HCT116 (cell line): Measurements from ENCODE around the gene VIT. TPM values are rescaled to one million over a fixed set of nuclear protein-coding genes. Genes with fewer than 3 reads are reported as not detected.

ENCODE experiments used
- ATAC-seq: fragments of 200-7000 bp; cut with Tn5 transposase; 2 replicates; pipeline ENCODE4 v1.9.1; 2020; ENCODE audit warnings: mild to moderate bottlenecking, moderate library complexity
- BruUV-seq: library from RNA; stranded (reverse); fragments of 400-500 nt; replicated peaks from 2 replicates; lab custom pipeline; 2021; lab: Mats Ljungman, UMichigan
- CTCF ChIA-PET: fragments of 300-600 bp; sonication (Branson Sonifier 250); formaldehyde crosslinking; loops from one replicate; lab custom pipeline; 2021; ENCODE audit warnings: antibody characterized with exemption; lab: Charles Lee
- POLR2A ChIA-PET: fragments of 300-600, 350-600 bp; sonication (Branson Sonifier 250); formaldehyde crosslinking; loops from one replicate; lab custom pipeline; 2021; ENCODE audit warnings: antibody characterized with exemption; lab: Charles Lee
- RAD21 ChIA-PET, 2 experiments: fragments of 300-600 bp; sonication (Branson Sonifier 250); formaldehyde crosslinking; loops; one replicate each; lab custom pipeline; 2023; ENCODE audit warnings: low total read pairs in 2 of 2; ENCODE audit not compliant: uncharacterized antibody in 2 of 2, unreplicated experiment in 2 of 2, low non-redundant PET in 1 of 2; lab: Charles Lee
- DNase-seq: peaks from one replicate; pipeline ENCODE4 v3.0.0-alpha.2; 2010; ENCODE audit warnings: low read depth, low spot score
- H2AFZ ChIP-seq: fragments of 200-600 bp; shearing (Covaris generic), sonication (generic); 2 replicates; pipeline ENCODE4 v1.6.1; 2017; ENCODE audit warnings: low read depth, mixed run types, mixed read lengths, antibody characterized with exemption, low read length; ENCODE audit not compliant: poor library complexity, severe bottlenecking
- H3K27ac ChIP-seq: 2 replicates; pipeline ENCODE4 v1.5.1; 2012; ENCODE audit warnings: low read depth, low read length
- H3K27me3 ChIP-seq: fragments of 200-600 bp; sonication (generic); 2 replicates; pipeline ENCODE4 v1.6.1; 2016; ENCODE audit warnings: mixed run types, low read length, mixed read lengths; ENCODE audit not compliant: insufficient read depth
- H3K36me3 ChIP-seq, 2 experiments: fragments of 200-500 bp in 1 of 2; fragments of 200-600 bp in 1 of 2; sonication (Bioruptor generic) in 1 of 2; sonication (generic) in 1 of 2; 2 replicates each; pipeline versions ENCODE4 v1.5.1 to v1.6.1; 2014 to 2016; ENCODE audit warnings: low read length in 2 of 2, inconsistent platforms in 1 of 2, mixed read lengths in 1 of 2, mixed run types in 1 of 2; ENCODE audit not compliant: insufficient read depth in 2 of 2, control insufficient read depth in 1 of 2
- H3K4me1 ChIP-seq, 2 experiments: fragments of 200-600 bp in 1 of 2; sonication (generic) in 1 of 2; 2 replicates each; pipeline versions ENCODE4 v1.5.1 to v1.6.1; 2012 to 2017; ENCODE audit warnings: low read length in 2 of 2, inconsistent platforms in 1 of 2, mild to moderate bottlenecking in 1 of 2, mixed read lengths in 1 of 2, mixed run types in 1 of 2, moderate library complexity in 1 of 2; ENCODE audit not compliant: insufficient read depth in 2 of 2, control insufficient read depth in 1 of 2
- H3K4me2 ChIP-seq: fragments of 200-600 bp; sonication (generic); 2 replicates; pipeline ENCODE4 v1.6.1; 2017; ENCODE audit warnings: mixed run types, low read length, mixed read lengths
- H3K4me3 ChIP-seq, 2 experiments: fragments of 200-600 bp in 1 of 2; sonication (generic) in 1 of 2; replicated peaks in 1 of 2; 2 replicates each; pipeline ENCODE4 v1.5.1; 2011 to 2016; ENCODE audit warnings: low read length in 2 of 2, control low read depth in 1 of 2, low read depth in 1 of 2, mild to moderate bottlenecking in 1 of 2, mixed read lengths in 1 of 2, mixed run types in 1 of 2
- H3K79me2 ChIP-seq: fragments of 200-600 bp; sonication (generic); 2 replicates; pipeline ENCODE4 v1.6.1; 2017; ENCODE audit warnings: mild to moderate bottlenecking, mixed run types, low read length, moderate library complexity, mixed read lengths; ENCODE audit not compliant: insufficient read depth
- H3K9ac ChIP-seq: fragments of 200-600 bp; sonication (generic); 2 replicates; pipeline ENCODE4 v1.6.1; 2016; ENCODE audit warnings: low read length, mixed read lengths
- H3K9me2 ChIP-seq: fragments of 200-600 bp; sonication (generic), shearing (Covaris generic); 2 replicates; pipeline ENCODE4 v1.6.1; 2017; ENCODE audit warnings: mixed run types, mild to moderate bottlenecking, moderate library complexity; ENCODE audit not compliant: insufficient read depth
- H3K9me3 ChIP-seq, 2 experiments: fragments of 200-500 bp in 1 of 2; fragments of 200-600 bp in 1 of 2; sonication (Bioruptor generic) in 1 of 2; sonication (generic) in 1 of 2; 2 replicates each; pipeline ENCODE4 v1.6.1; 2014 to 2017; ENCODE audit warnings: low read length in 2 of 2, mixed read lengths in 2 of 2, inconsistent platforms in 1 of 2, low read depth in 1 of 2, mild to moderate bottlenecking in 1 of 2, mixed run types in 1 of 2, moderate library complexity in 1 of 2; ENCODE audit not compliant: control insufficient read depth in 1 of 2, insufficient read depth in 1 of 2
- H4K20me1 ChIP-seq: fragments of 200-600 bp; sonication (generic), shearing (Covaris generic); 2 replicates; pipeline ENCODE4 v1.6.1; 2017; ENCODE audit warnings: mixed run types, mild to moderate bottlenecking, moderate library complexity; ENCODE audit not compliant: insufficient read depth
- ATF3 ChIP-seq: IDR thresholded peaks from 2 replicates; pipeline ENCODE4 v1.6.1; 2012
- CBX3 ChIP-seq: IDR thresholded peaks from 2 replicates; pipeline ENCODE4 v1.6.1; 2012; ENCODE audit warnings: low read depth
- CEBPB ChIP-seq: IDR thresholded peaks from 2 replicates; pipeline ENCODE4 v1.6.1; 2012; ENCODE audit warnings: low read depth
- ELF1 ChIP-seq: IDR thresholded peaks from 2 replicates; pipeline ENCODE4 v1.6.1; 2012; ENCODE audit warnings: low read depth, borderline replicate concordance
- EZH2 ChIP-seq: fragments of 200-600 bp; sonication (generic); IDR thresholded peaks from 2 replicates; pipeline ENCODE4 v1.6.1; 2017; ENCODE audit warnings: antibody characterized with exemption, mixed run types
- EZH2phosphoT487 ChIP-seq: fragments of 200-600 bp; IDR thresholded peaks from 2 replicates; pipeline ENCODE4 v1.6.1; 2018; ENCODE audit warnings: antibody characterized with exemption, borderline replicate concordance
- JUND ChIP-seq: IDR thresholded peaks from 2 replicates; pipeline ENCODE4 v1.6.1; 2012
- POLR2AphosphoS5 ChIP-seq: IDR thresholded peaks from 2 replicates; pipeline ENCODE4 v1.6.1; 2011; ENCODE audit warnings: mild to moderate bottlenecking, low read depth, low read length, moderate library complexity
- REST ChIP-seq: IDR thresholded peaks from 2 replicates; pipeline ENCODE4 v1.6.1; 2012; ENCODE audit warnings: low read depth
- SRF ChIP-seq: IDR thresholded peaks from 2 replicates; pipeline ENCODE4 v1.6.1; 2012; ENCODE audit warnings: low read depth
- TCF7L2 ChIP-seq: IDR thresholded peaks from 2 replicates; pipeline ENCODE4 v1.7.0; 2011; ENCODE audit warnings: borderline replicate concordance, inconsistent platforms; ENCODE audit not compliant: insufficient read depth, insufficient read length; ENCODE audit errors: extremely low read depth
- ZFX ChIP-seq: fragments of 450-650 bp; IDR thresholded peaks from 2 replicates; pipeline ENCODE4 v1.6.1; 2017
- intact Hi-C: fragments of 100-400 bp; cut with micrococcal nuclease; formaldehyde crosslinking; loops from 2 replicates; pipeline ENCODE4 v1.10.0; 2022
- total RNA-seq: library from RNA; stranded (reverse); gene quantifications from one replicate; pipeline ENCODE4 v1.2.1, GENCODE V29; 2021; ENCODE audit not compliant: unreplicated experiment
- TF ChIP-seq, protein P1 (sequence below): IDR thresholded peaks from 2 replicates; pipeline ENCODE4 v1.6.1; 2012

Gene VIT
- total RNA-seq, 1 experiment from 2014 or later: not detected

DNA sequence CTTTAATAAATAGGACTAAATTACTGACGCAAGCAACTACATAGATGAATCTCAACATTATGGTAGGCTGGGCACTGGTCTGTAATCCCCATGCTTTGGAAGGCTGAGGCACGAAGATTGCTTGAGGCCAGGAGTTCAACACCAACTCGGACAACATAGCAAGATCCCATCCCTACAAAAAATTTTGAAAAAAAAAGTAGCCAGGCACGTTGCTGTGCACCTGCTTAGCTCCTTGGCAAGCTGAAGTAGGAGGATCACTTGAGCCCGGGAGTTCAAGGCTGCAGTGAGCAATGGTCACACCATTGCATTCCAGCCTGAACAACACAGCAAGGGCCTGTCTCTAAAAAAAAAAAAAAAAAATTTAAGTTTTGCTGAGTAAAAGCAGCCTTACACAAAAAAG, 43.4 kb upstream of the VIT start:
- no peak overlapping the region for H3K27ac ChIP-seq

More for the DNA sequence above, 43.4 kb upstream of the VIT start:
- Histone ChIP-seq H2AFZ (no peak overlapping the region), H3K36me3 (no peaks in the 10 kb centered on the region)
- no peak for DNase-seq
- TF ChIP-seq ATF3: no peak
- no peak for TF ChIP-seq CEBPB
- no peak for TF ChIP-seq TCF7L2
- no peak for TF ChIP-seq EZH2phosphoT487
- TF ChIP-seq ELF1: no peak
- TF ChIP-seq POLR2AphosphoS5: no peak
- TF ChIP-seq EZH2: no peak
- no peak for TF ChIP-seq CBX3
- TF ChIP-seq REST: no peak
- TF ChIP-seq JUND: no peak
- TF ChIP-seq SRF: no peak
- TF ChIP-seq, protein P1, sequence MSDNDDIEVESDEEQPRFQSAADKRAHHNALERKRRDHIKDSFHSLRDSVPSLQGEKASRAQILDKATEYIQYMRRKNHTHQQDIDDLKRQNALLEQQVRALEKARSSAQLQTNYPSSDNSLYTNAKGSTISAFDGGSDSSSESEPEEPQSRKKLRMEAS: no peak
- no peak for TF ChIP-seq ZFX
- TF ChIP-seq, all 23 proteins: peak for 0
- no peak for ATAC-seq
- intact Hi-C loops: no loop called here
- ChIA-PET CTCF (no interaction called here), POLR2A (no interaction called here), RAD21 (interaction anchor here in 1 of 2 experiments (0.6 kb wide), 1 partner anchor 25 kb away, joined by 3 read pairs; no protein-coding TSS in a partner anchor)
- Histone ChIP-seq H3K4me2 (no peak overlapping the region), H3K9me2 (0 out of 2 replicates have a peak, but pooled peaks cover 4% of the 10 kb centered on the region), H3K4me3 (no peak overlapping the region), H3K4me1 (peaks cover 14 to 39% of the 10 kb centered on the region in 2 experiments), H4K20me1 (no peaks in the 10 kb centered on the region), H3K9me3 (no peaks in the 10 kb centered on the region), H3K79me2 (no peaks in the 10 kb centered on the region), H3K27me3 (no peaks in the 10 kb centered on the region), H3K9ac (no peak overlapping the region)
- no TSS peak for BruUV-seq
